H1 (cell line): ENCODE data around the gene ILKAP. TPM values are rescaled to one million over a fixed set of nuclear protein-coding genes. Genes with fewer than 3 reads are reported as not detected.
A peak's percentile ranks its signal among the peaks of the same experiment; 100 is the strongest.

Source experiments
- CTCF ChIA-PET: fragments of 300-600 bp; sonication (Branson Sonifier 250); formaldehyde crosslinking; loops from one replicate; lab custom pipeline; 2021; ENCODE audit not compliant: partially characterized antibody; lab: Charles Lee
- POLR2A ChIA-PET: fragments of 300-600 bp; sonication (Branson Sonifier 250); formaldehyde crosslinking; loops from one replicate; lab custom pipeline; 2021; ENCODE audit warnings: inconsistent platforms; ENCODE audit not compliant: partially characterized antibody; lab: Charles Lee
- DNase-seq, 2 experiments: peaks; one replicate each; pipeline versions ENCODE4 v3.0.0 to v3.0.0-alpha.2; 2010 to 2022; ENCODE audit warnings: low spot score in 2 of 2, low read depth in 1 of 2, mixed read lengths in 1 of 2
- FAIRE-seq: peaks from 2 replicates; lab custom pipeline; 2011; peaks lifted over from hg19 to GRCh38; lab: Jason Lieb, UNC
- H2AFZ ChIP-seq: 2 replicates; pipeline ENCODE4 v1.8.1; 2012; ENCODE audit warnings: low read length, inconsistent platforms
- H2AK5ac ChIP-seq: 2 replicates; pipeline ENCODE4 v1.6.1; 2013; ENCODE audit warnings: low read depth, low read length
- H2BK120ac ChIP-seq: replicated peaks from 2 replicates; pipeline ENCODE3; 2013; ENCODE audit warnings: low read depth, low read length, inconsistent platforms
- H2BK12ac ChIP-seq: 2 replicates; pipeline ENCODE4 v1.6.1; 2013; ENCODE audit warnings: low read depth, low read length
- H2BK15ac ChIP-seq: 2 replicates; pipeline ENCODE4 v1.6.1; 2013; ENCODE audit warnings: low read length
- H2BK20ac ChIP-seq: 2 replicates; pipeline ENCODE4 v1.6.1; 2013; ENCODE audit warnings: low read length
- H2BK5ac ChIP-seq: 2 replicates; pipeline ENCODE4 v1.6.1; 2013; ENCODE audit warnings: low read depth, low read length
- H3K14ac ChIP-seq: 2 replicates; pipeline ENCODE4 v1.6.1; 2013; ENCODE audit warnings: inconsistent platforms; ENCODE audit not compliant: insufficient read length
- H3K18ac ChIP-seq: 2 replicates; pipeline ENCODE4 v1.6.1; 2013; ENCODE audit warnings: low read length; ENCODE audit errors: extremely low read depth
- H3K23ac ChIP-seq: 2 replicates; pipeline ENCODE4 v1.6.1; 2013; ENCODE audit warnings: inconsistent platforms; ENCODE audit not compliant: insufficient read length
- H3K23me2 ChIP-seq: 2 replicates; pipeline ENCODE4 v1.6.1; 2013; ENCODE audit warnings: low read depth, low read length
- H3K27ac ChIP-seq: 2 replicates; pipeline ENCODE4 v1.6.1; 2011; ENCODE audit warnings: low read depth, low read length, inconsistent platforms
- H3K27me3 ChIP-seq, 4 experiments: replicated peaks in 1 of 4; 1 replicate in 1 of 4; 2 replicates in 3 of 4; pipeline versions ENCODE4 v1.6.1 to v1.8.1; 2011 to 2013; ENCODE audit warnings: low read length in 3 of 4, mild to moderate bottlenecking in 3 of 4, inconsistent platforms in 2 of 4, mixed read lengths in 2 of 4, moderate library complexity in 1 of 4; ENCODE audit not compliant: control insufficient read depth in 3 of 4, insufficient read depth in 3 of 4; ENCODE audit errors: extremely low read depth in 1 of 4
- H3K36me3 ChIP-seq, 4 experiments: 2 replicates each; pipeline versions ENCODE4 v1.6.1 to v1.8.1; 2011 to 2013; ENCODE audit warnings: mild to moderate bottlenecking in 4 of 4, low read length in 3 of 4, moderate library complexity in 2 of 4, control low read depth in 1 of 4, inconsistent platforms in 1 of 4; ENCODE audit not compliant: insufficient read depth in 4 of 4, control insufficient read depth in 2 of 4
- H3K4ac ChIP-seq: replicated peaks from 2 replicates; pipeline ENCODE3; 2013; ENCODE audit warnings: low read length, low read depth, mixed read lengths, inconsistent platforms; ENCODE audit not compliant: insufficient read length
- H3K4me1 ChIP-seq, 4 experiments: replicated peaks in 1 of 4; 1 replicate in 1 of 4; 2 replicates in 3 of 4; pipeline versions ENCODE4 v1.6.1 to v1.8.1; 2011 to 2013; ENCODE audit warnings: low read length in 3 of 4, inconsistent platforms in 2 of 4, mixed read lengths in 1 of 4; ENCODE audit not compliant: insufficient read depth in 4 of 4, control insufficient read depth in 3 of 4
- H3K4me2 ChIP-seq, 2 experiments: 2 replicates each; pipeline versions ENCODE4 v1.6.1 to v1.8.1; 2011 to 2013; ENCODE audit warnings: low read depth in 2 of 2, low read length in 2 of 2, control low read depth in 1 of 2, inconsistent platforms in 1 of 2, mild to moderate bottlenecking in 1 of 2; ENCODE audit not compliant: insufficient read depth in 1 of 2
- H3K4me3 ChIP-seq, 4 experiments: fragments of 200-600, 300-600 bp in 1 of 4; sonication (generic), shearing (Covaris generic), sonication (Bioruptor Twin) in 1 of 4; 2 replicates each; pipeline versions ENCODE4 v1.5.1 to v1.8.1; 2011 to 2016; ENCODE audit warnings: low read length in 4 of 4, low read depth in 3 of 4, control low read depth in 2 of 4, inconsistent platforms in 2 of 4, mild to moderate bottlenecking in 2 of 4, mixed read lengths in 1 of 4, moderate library complexity in 1 of 4; ENCODE audit not compliant: insufficient read depth in 2 of 4; ENCODE audit errors: extremely low read depth in 1 of 4
- H3K56ac ChIP-seq: replicated peaks from 2 replicates; pipeline ENCODE3; 2013; ENCODE audit warnings: low read depth, mild to moderate bottlenecking, mixed read lengths, low read length, inconsistent platforms; ENCODE audit not compliant: insufficient read length
- H3K79me1 ChIP-seq: 2 replicates; pipeline ENCODE4 v1.6.1; 2013; ENCODE audit warnings: low read depth, low read length, control low read depth
- H3K79me2 ChIP-seq, 2 experiments: 2 replicates each; pipeline versions ENCODE4 v1.6.1 to v1.8.1; 2012 to 2013; ENCODE audit warnings: low read length in 2 of 2, mild to moderate bottlenecking in 2 of 2, inconsistent platforms in 1 of 2; ENCODE audit not compliant: insufficient read depth in 2 of 2, control insufficient read depth in 1 of 2
- H3K9ac ChIP-seq, 4 experiments: replicated peaks in 1 of 4; 1 replicate in 1 of 4; 2 replicates in 3 of 4; pipeline versions ENCODE4 v1.6.1 to v1.8.1; 2011 to 2013; ENCODE audit warnings: low read depth in 3 of 4, low read length in 3 of 4, control low read depth in 2 of 4, mild to moderate bottlenecking in 2 of 4, moderate library complexity in 2 of 4, inconsistent platforms in 1 of 4; ENCODE audit errors: extremely low read depth in 1 of 4
- H3K9me3 ChIP-seq, 2 experiments: 2 replicates each; pipeline versions ENCODE4 v1.6.1 to v1.8.1; 2012 to 2013; ENCODE audit warnings: mild to moderate bottlenecking in 2 of 2, moderate library complexity in 2 of 2, control low read depth in 1 of 2, inconsistent platforms in 1 of 2, low read depth in 1 of 2, low read length in 1 of 2, mixed read lengths in 1 of 2; ENCODE audit not compliant: insufficient read depth in 2 of 2
- H4K20me1 ChIP-seq, 2 experiments: replicated peaks in 1 of 2; 2 replicates each; pipeline versions ENCODE3 to v1.8.1; 2011 to 2013; ENCODE audit warnings: inconsistent platforms in 2 of 2, low read length in 2 of 2, mild to moderate bottlenecking in 1 of 2; ENCODE audit not compliant: insufficient read depth in 2 of 2, control insufficient read depth in 1 of 2
- H4K5ac ChIP-seq: 2 replicates; pipeline ENCODE4 v1.6.1; 2013; ENCODE audit warnings: low read length, low read depth, mixed read lengths, inconsistent platforms; ENCODE audit not compliant: insufficient read length
- H4K8ac ChIP-seq: 2 replicates; pipeline ENCODE4 v1.8.0; 2013; ENCODE audit warnings: mild to moderate bottlenecking, moderate library complexity, low read length, inconsistent platforms; ENCODE audit not compliant: insufficient read depth; ENCODE audit errors: extremely low read depth
- H4K91ac ChIP-seq: replicated peaks from 2 replicates; pipeline ENCODE3; 2013; ENCODE audit warnings: low read length, mixed read lengths, inconsistent platforms; ENCODE audit not compliant: insufficient read length
- WGBS, 2 experiments: shearing (Covaris generic) in 1 of 2; methylation state at CpG; one replicate each; pipeline versions ENCODE4 v1.1.6 to v1.1.7; 2013 to 2015; ENCODE audit warnings: low lambda C conversion rate in 2 of 2, mixed read lengths in 2 of 2, inconsistent platforms in 1 of 2, low coverage in 1 of 2, missing lambda C conversion rate in 1 of 2; ENCODE audit not compliant: insufficient replicate concordance in 2 of 2, insufficient coverage in 1 of 2, insufficient read length in 1 of 2; ENCODE audit errors: extremely low coverage in 1 of 2, missing lambda C conversion rate in 1 of 2; 5-methylcytosine and 5-hydroxymethylcytosine counted together
- polyA plus RNA-seq, 7 experiments: library from polyadenylated mRNA; depleted of rRNA in 3 of 7; stranded (reverse) in 5 of 7; unstranded in 2 of 7; fragments of >200 nt in 5 of 7; fragments of 200-250 nt in 2 of 7; gene quantifications; 1 replicate in 5 of 7; 2 replicates in 1 of 7; 4 replicates in 1 of 7; pipeline versions ENCODE4 v1.2.1 to v1.2.3, GENCODE V29; 2011 to 2013; ENCODE audit warnings: missing spikeins in 2 of 7, mixed read lengths in 2 of 7
- total RNA-seq: library from RNA; stranded (reverse); fragmentation: NEBNext Ultra II Directional; extraction: Animal tissue kit (Norgen Biotek cat#: 25700); gene quantifications from 2 replicates; pipeline ENCODE4 v1.2.1, GENCODE V29; 2021

The ILKAP gene
- total and polyA plus RNA-seq, 2 of the 8 experiments (the other 6 are each of a cell fraction or from before 2014, with no cell fraction given), result 23.5 to 33.8 TPM

DNA sequence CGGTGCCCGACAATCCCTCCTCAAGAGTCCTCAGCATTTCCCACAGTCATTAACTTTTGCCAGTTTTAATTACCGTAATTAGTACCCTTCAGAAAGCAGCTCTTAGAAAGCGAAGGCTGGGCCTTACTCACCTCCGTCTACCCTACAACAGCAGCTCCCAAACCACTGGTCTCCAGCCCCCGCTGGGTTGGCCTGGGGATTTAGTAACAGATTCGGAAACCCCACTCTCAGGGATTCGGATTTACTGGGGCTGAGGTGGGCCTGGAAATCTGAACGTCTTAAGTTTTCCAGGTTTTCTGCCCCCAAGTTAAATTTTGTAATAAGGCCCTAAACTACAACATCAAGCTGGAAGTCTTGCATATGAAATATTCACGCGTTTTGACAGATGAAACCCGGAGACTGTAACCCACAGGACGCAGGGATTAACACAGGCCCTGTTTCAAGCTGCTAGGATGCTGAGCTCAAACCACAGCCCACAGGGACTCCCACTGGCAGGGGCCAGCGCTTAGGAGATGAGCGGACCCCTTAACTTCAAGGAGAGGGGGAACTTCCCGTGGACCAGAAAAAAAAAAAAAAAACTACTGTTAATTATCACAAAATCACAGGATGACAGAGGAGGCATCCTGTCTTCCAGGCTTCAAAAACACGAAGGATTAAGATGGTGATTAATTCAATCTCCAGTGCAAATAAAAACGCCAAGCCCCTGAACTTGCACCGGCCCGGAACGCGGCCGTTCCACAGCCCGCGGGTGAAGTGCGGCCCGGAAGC, 985 bp downstream of the ILKAP start:
- H3K23ac ChIP-seq, result no peak overlapping the region
- CTCF ChIA-PET, result interaction anchor here (0.6 to 2.7 kb wide), 6 partner anchors 13 to 146 kb away, joined by 3 to 10 read pairs (median 4); no protein-coding TSS in a partner anchor
- peaks cover 6% of the 10 kb centered on the region; the same call in 1 of the 2 replicates for H3K79me1 ChIP-seq
- peak overlapping the region; percentile 12; the same call in 1 of the 2 replicates for H4K8ac ChIP-seq
- no peak overlapping the region for H2BK120ac ChIP-seq
- no peaks in the 10 kb centered on the region for H3K9me3 ChIP-seq
- no peak overlapping the region for H2AK5ac ChIP-seq
- H3K4me2 ChIP-seq, result peak overlapping the region; percentile 74 to 92
- H2BK20ac ChIP-seq, result no peak overlapping the region
- no peak overlapping the region for H3K4ac ChIP-seq
- no peaks in the 10 kb centered on the region for H3K36me3 ChIP-seq
- H3K18ac ChIP-seq, result no peak overlapping the region
- H3K79me2 ChIP-seq, result peaks cover 21 to 56% of the 10 kb centered on the region in 2 experiments
- no peak overlapping the region for H4K91ac ChIP-seq
- POLR2A ChIA-PET, result interaction anchor here (1.0 to 1.8 kb wide), 4 partner anchors 9 to 37 kb away, joined by 3 to 8 read pairs (median 4); partner anchors contain the start of gene HES6
- peaks cover 2 to 7% (median 4%) of the 10 kb centered on the region in 4 experiments; a peak in 5 of 7 replicates for H3K4me1 ChIP-seq
- no peak overlapping the region for H4K5ac ChIP-seq
- no peak overlapping the region for H3K27ac ChIP-seq
- H3K14ac ChIP-seq, result no peak overlapping the region
- H3K9ac ChIP-seq, result peak overlapping the region; percentile 67 to 93 (median 78); a peak in 6 of 7 replicates
- H2BK5ac ChIP-seq, result no peak overlapping the region
- no peak overlapping the region for H2AFZ ChIP-seq
- H3K23me2 ChIP-seq, result peaks cover 8% of the 10 kb centered on the region; the same call in 1 of the 2 replicates
- H3K27me3 ChIP-seq, result peaks cover 0 to 6% (median under 1%) of the 10 kb centered on the region in 4 experiments; a peak in 1 of 7 replicates
- 20% methylated on average over 25 of the region's 27 CpGs; no CpG with 5 or more reads in 1 of the 2 experiments for WGBS, 2 experiments
- no peak overlapping the region for H3K56ac ChIP-seq
- H4K20me1 ChIP-seq, result peaks cover 7 to 14% of the 10 kb centered on the region in 2 experiments
- no peak overlapping the region for H2BK15ac ChIP-seq
- H2BK12ac ChIP-seq, result no peak overlapping the region
- DNase-seq (no peak), FAIRE-seq (no peak)
- peak overlapping the region; percentile 65 to 94 (median 72) for H3K4me3 ChIP-seq
